HG02642 (cell line): ENCODE results near the gene BCAP31.

Experiments
- ATAC-seq: cut with Tn5 transposase; IDR thresholded peaks from one replicate; pipeline ENCODE4 v1.9.1; 2021; ENCODE audit warnings: mild to moderate bottlenecking; ENCODE audit not compliant: unreplicated experiment, poor library complexity

The BCAP31 gene

GRCh38 chrX:153667281-153667955 lies 56.8 kb downstream of the BCAP31 start:
- ATAC-seq, result no peak

- no peak for ATAC-seq
These were observed 58.4 kb downstream of the BCAP31 start for GRCh38 chrX:153665726-153666306.

GRCh38 chrX:153662266-153662665 lies 61.9 kb downstream of the BCAP31 start:
- ATAC-seq, result no peak

- no peak for ATAC-seq
These were observed 64.9 kb downstream of the BCAP31 start for GRCh38 chrX:153659268-153659667.

- ATAC-seq, result no peak
These were observed 67.0 kb downstream of the BCAP31 start for GRCh38 chrX:153657161-153657560.

GRCh38 chrX:153653556-153653955 lies 70.6 kb downstream of the BCAP31 start:
- no peak for ATAC-seq

GRCh38 chrX:153651540-153652079 lies 72.6 kb downstream of the BCAP31 start:
- ATAC-seq, result no peak

DNA sequence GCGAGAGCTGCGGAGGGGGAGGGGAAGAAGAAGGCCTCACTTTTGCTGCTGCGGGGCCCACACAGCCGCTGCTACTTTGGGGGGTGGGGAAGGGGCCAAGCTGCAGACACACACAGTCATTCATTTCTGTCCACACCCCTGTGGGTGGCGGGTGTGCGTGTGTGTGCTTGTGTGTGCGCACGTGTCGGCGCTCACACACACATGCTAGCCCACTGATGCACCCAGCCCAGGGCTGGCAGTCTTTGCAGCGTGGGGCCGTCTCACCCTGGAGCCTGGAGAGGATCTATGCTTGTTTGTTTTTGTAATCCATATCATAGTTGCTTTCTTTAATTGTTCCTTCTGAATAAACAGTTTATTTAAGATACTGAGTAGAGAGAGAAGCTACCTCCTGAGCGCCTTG lies 73.2 kb downstream of the BCAP31 start:
- no peak for ATAC-seq
